Caco-2 (cell line): ENCODE data around the gene IGF2. TPM values are rescaled to one million over a fixed set of nuclear protein-coding genes. Genes with fewer than 3 reads are reported as not detected.

Source experiments
- BruUV-seq: library from RNA; stranded (reverse); fragments of 400-500 nt; replicated peaks from 2 replicates; lab custom pipeline; 2021; lab: Mats Ljungman, UMichigan
- CTCF ChIA-PET: fragments of 300-600 bp; sonication (Branson Sonifier 250); formaldehyde crosslinking; loops from one replicate; lab custom pipeline; 2022; ENCODE audit warnings: antibody characterized with exemption; lab: Charles Lee
- POLR2A ChIA-PET: fragments of 300-600 bp; sonication (Branson Sonifier 250); formaldehyde crosslinking; loops from one replicate; lab custom pipeline; 2022; ENCODE audit warnings: antibody characterized with exemption; lab: Charles Lee
- DNase-seq, 2 experiments: peaks; one replicate each; pipeline versions ENCODE4 v3.0.0 to v3.0.0-alpha.2; 2020 to 2022
- H3K27me3 ChIP-seq: replicated peaks from 2 replicates; pipeline ENCODE4 v1.6.0; 2011; ENCODE audit warnings: low read length; ENCODE audit not compliant: control insufficient read depth, insufficient read depth
- H3K36me3 ChIP-seq: 2 replicates; pipeline ENCODE4 v1.5.1; 2011; ENCODE audit warnings: low read length; ENCODE audit not compliant: control insufficient read depth, insufficient read depth
- H3K4me1 ChIP-seq: fragments of 250-450 bp; sonication (Bioruptor Pico); 2 replicates; pipeline ENCODE4 v1.5.1; 2020; ENCODE audit warnings: mild to moderate bottlenecking
- H3K4me3 ChIP-seq: 2 replicates; pipeline ENCODE4 v1.5.1; 2011; ENCODE audit warnings: low read depth, mild to moderate bottlenecking, control low read depth, low read length
- H3K9me3 ChIP-seq: fragments of 250-450 bp; sonication (Bioruptor Pico); 2 replicates; pipeline ENCODE4 v1.5.1; 2020; ENCODE audit warnings: mild to moderate bottlenecking, moderate library complexity
- H3K27ac Mint-ChIP-seq: one replicate; pipeline ENCODE4 v1.8.0; 2022; ENCODE audit warnings: mixed read lengths; ENCODE audit not compliant: unreplicated experiment
- H3K27me3 Mint-ChIP-seq: one replicate; pipeline ENCODE4 v1.8.0; 2022; ENCODE audit warnings: mixed read lengths; ENCODE audit not compliant: insufficient read depth, unreplicated experiment
- H3K36me3 Mint-ChIP-seq: one replicate; pipeline ENCODE4 v1.8.0; 2022; ENCODE audit warnings: mild to moderate bottlenecking, mixed read lengths; ENCODE audit not compliant: insufficient read depth, unreplicated experiment
- H3K4me1 Mint-ChIP-seq: one replicate; pipeline ENCODE4 v1.8.0; 2022; ENCODE audit warnings: low read depth, mixed read lengths; ENCODE audit not compliant: unreplicated experiment
- H3K4me3 Mint-ChIP-seq: one replicate; pipeline ENCODE4 v1.8.0; 2022; ENCODE audit warnings: mild to moderate bottlenecking, moderate library complexity, mixed read lengths; ENCODE audit not compliant: unreplicated experiment
- H3K9me3 Mint-ChIP-seq: one replicate; pipeline ENCODE4 v1.8.0; 2022; ENCODE audit warnings: mixed read lengths; ENCODE audit not compliant: unreplicated experiment
- CTCF ChIP-seq, 2 experiments: fragments of 200-600 bp in 1 of 2; IDR thresholded peaks; 1 replicate in 1 of 2; 2 replicates in 1 of 2; pipeline versions ENCODE4 v1.5.1 to v1.8.0; 2011 to 2022; ENCODE audit warnings: antibody characterized with exemption in 1 of 2, control low read depth in 1 of 2, inconsistent platforms in 1 of 2, low read depth in 1 of 2, low read length in 1 of 2, mild to moderate bottlenecking in 1 of 2, moderate library complexity in 1 of 2; ENCODE audit not compliant: insufficient read depth in 1 of 2, severe bottlenecking in 1 of 2, unreplicated experiment in 1 of 2
- intact Hi-C: fragments of 100-400 bp; cut with micrococcal nuclease; formaldehyde crosslinking; loops from one replicate; pipeline ENCODE4 v1.10.0; 2022; ENCODE audit not compliant: unreplicated experiment
- total RNA-seq: library from RNA; stranded (reverse); gene quantifications from 2 replicates; pipeline ENCODE4 v1.2.3, GENCODE V29; 2022

Gene IGF2
- total RNA-seq, 1 experiment from 2014 or later = 1,397 TPM

- ChIA-PET CTCF (no interaction called here), POLR2A (no interaction called here)
- Histone ChIP-seq H3K36me3 (no peaks in the 10 kb centered on the region), H3K27me3 (no peaks in the 10 kb centered on the region), H3K4me3 (no peak overlapping the region), H3K4me1 (no peaks in the 10 kb centered on the region), H3K9me3 (no peaks in the 10 kb centered on the region)
- no TSS peak for BruUV-seq
- H3K27ac Mint-ChIP-seq = no peak overlapping the region
- no peaks in the 10 kb centered on the region for H3K4me1 Mint-ChIP-seq
- no peaks in the 10 kb centered on the region for H3K36me3 Mint-ChIP-seq
- H3K27me3 Mint-ChIP-seq = no peaks in the 10 kb centered on the region
- H3K9me3 Mint-ChIP-seq = no peaks in the 10 kb centered on the region
- no peak for DNase-seq
- no peak for TF ChIP-seq CTCF (IDR thresholded peaks at IDR 0.05; ENCODE audit: insufficient read depth in 1 of 2, low read depth in 1 of 2, low read length in 1 of 2, severe bottlenecking in 1 of 2, unreplicated experiment in 1 of 2)
- intact Hi-C loops = no loop called here
- H3K4me3 Mint-ChIP-seq = no peak overlapping the region
Measured at GRCh38 chr11:2092956-2093412, 46.2 kb downstream of the IGF2 start.

- intact Hi-C loops = no loop called here
- Mint-ChIP-seq H3K4me1 (no peaks in the 10 kb centered on the region), H3K4me3 (no peak overlapping the region), H3K27me3 (no peaks in the 10 kb centered on the region), H3K9me3 (no peaks in the 10 kb centered on the region), H3K36me3 (no peaks in the 10 kb centered on the region), H3K27ac (no peak overlapping the region)
- no peaks in the 10 kb centered on the region for H3K4me1 ChIP-seq
- H3K4me3 ChIP-seq = no peak overlapping the region
- TF ChIP-seq CTCF (IDR thresholded peaks at IDR 0.05; ENCODE audit: insufficient read depth in 1 of 2, low read depth in 1 of 2, low read length in 1 of 2, severe bottlenecking in 1 of 2, unreplicated experiment in 1 of 2) = no peak
- no peaks in the 10 kb centered on the region for H3K9me3 ChIP-seq
- no peaks in the 10 kb centered on the region for H3K27me3 ChIP-seq
- ChIA-PET CTCF (no interaction called here), POLR2A (no interaction called here)
- no peaks in the 10 kb centered on the region for H3K36me3 ChIP-seq
- BruUV-seq = no TSS peak
- no peak for DNase-seq
Measured at GRCh38 chr11:2092464-2092910, 46.7 kb downstream of the IGF2 start.

- no peak for TF ChIP-seq CTCF (IDR thresholded peaks at IDR 0.05; ENCODE audit: insufficient read depth in 1 of 2, low read depth in 1 of 2, low read length in 1 of 2, severe bottlenecking in 1 of 2, unreplicated experiment in 1 of 2)
- H3K27me3 Mint-ChIP-seq = no peaks in the 10 kb centered on the region
- no peaks in the 10 kb centered on the region for H3K9me3 Mint-ChIP-seq
- BruUV-seq = no TSS peak
- H3K27me3 ChIP-seq = no peaks in the 10 kb centered on the region
- CTCF ChIA-PET = no interaction called here
- no peaks in the 10 kb centered on the region for H3K4me1 ChIP-seq
- no peak overlapping the region for H3K4me3 ChIP-seq
- H3K4me3 Mint-ChIP-seq = no peak overlapping the region
- H3K9me3 ChIP-seq = no peaks in the 10 kb centered on the region
- POLR2A ChIA-PET = no interaction called here
- H3K27ac Mint-ChIP-seq = no peak overlapping the region
- no peaks in the 10 kb centered on the region for H3K4me1 Mint-ChIP-seq
- intact Hi-C loops = no loop called here
- no peak for DNase-seq
- no peaks in the 10 kb centered on the region for H3K36me3 Mint-ChIP-seq
- no peaks in the 10 kb centered on the region for H3K36me3 ChIP-seq
Measured at GRCh38 chr11:2091786-2092463, 47.3 kb downstream of the IGF2 start.
